NCI-H1048 (cell line): ENCODE measurements around the gene URB2.
"Not testable (repeated sequence)": the region's sequence is repeated elsewhere in the genome, so short reads cannot be mapped to it uniquely, and the experiment has no call there.

Experiments used
- DNase-seq: peaks from one replicate; lab custom pipeline; 2025; lab: John Stamatoyannopoulos, UW

Gene URB2

GRCh38 chr1:229625915-229626831, at the start of gene URB2, which contains the start of gene TAF5L:
TSS of gene URB2 (plus strand) at chr1:229626247. CDS start at chr1:229627634, 1,387 bp downstream.
TSS of gene TAF5L (minus strand) at chr1:229626122. CDS start at chr1:229614482, 11,640 bp downstream.
- DNase-seq: peak; percentile 86

DNA sequence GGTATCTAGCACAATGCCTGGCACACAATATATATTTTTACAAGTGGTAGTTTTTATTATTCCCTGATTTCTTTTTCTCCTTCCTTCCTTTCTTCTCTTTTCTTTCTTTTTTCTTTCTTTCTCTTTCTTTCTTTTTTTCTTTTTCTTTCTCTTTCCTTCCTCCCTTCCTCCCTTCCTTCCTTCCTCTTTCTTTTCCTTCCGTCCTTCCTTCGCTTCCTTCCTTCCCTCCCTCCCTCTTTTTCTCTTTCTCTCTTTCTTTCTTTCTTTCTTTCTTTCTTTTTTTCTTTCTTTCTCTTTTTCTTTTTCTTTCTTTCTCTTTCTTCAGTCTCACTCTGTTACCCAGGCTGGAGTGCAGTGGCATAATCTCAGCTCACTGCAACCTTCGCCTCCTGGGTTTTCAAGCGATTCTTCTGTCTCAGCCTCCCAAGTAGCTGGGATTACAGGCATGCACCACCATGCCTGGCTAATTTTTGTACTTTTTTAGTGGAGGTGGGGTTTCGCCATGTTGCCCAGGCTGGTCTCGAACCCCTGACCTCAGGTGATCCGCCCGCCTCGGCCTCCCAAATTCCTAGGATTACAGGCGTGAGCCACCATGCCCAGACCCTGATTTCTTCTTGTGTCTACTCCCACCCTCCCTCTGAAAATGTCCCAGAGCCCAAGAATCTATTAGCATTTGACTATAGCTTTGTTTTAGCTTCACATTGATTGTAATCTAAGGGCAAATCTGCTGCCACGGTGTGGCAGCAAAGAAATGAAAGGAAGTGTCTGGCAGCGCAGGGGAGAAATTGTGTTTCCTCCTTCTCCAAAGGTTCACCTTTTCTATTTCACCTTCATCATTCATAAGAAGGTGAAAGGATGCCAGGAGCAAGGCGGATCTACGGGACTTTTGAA, 47.6 kb upstream of the URB2 start:
- no peak for DNase-seq

- no peak for DNase-seq
Measured at GRCh38 chr1:229579059-229579673, 46.9 kb upstream of the URB2 start.

- DNase-seq: no peak
Measured at GRCh38 chr1:229581485-229581884, 44.6 kb upstream of the URB2 start.

DNA sequence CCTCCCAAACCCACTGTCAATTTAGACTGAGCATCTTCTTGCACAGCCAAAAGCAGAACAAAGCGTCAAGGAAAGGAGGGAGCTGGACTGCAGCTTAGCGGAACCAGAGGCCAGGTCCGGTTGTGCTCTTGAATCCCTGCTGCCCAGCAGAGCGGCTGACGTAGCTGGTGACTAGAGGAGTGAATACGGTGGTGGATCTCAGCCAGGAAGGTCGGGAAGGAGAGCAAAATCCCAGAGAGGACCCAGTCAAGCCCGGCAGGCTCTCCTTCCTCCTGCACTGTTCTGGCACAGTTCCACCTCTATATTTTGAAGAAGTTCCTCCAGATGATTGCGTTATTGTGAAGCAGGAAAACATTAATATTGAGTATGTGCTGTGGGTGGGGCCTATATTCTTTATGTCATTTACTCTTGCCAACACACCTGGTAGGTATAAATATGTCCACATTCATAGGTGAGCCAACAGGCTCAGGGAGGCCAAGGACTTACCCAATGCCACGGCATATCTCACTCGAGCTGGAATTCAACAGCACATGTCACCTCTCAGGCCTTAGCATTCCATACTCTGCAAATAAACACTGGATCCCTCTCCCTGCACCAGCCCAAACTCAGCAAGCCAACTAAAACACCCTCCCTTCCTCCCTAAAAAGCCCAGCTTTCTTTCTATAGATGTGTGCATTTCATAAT, 43.9 kb upstream of the URB2 start:
- DNase-seq: no peak

DNA sequence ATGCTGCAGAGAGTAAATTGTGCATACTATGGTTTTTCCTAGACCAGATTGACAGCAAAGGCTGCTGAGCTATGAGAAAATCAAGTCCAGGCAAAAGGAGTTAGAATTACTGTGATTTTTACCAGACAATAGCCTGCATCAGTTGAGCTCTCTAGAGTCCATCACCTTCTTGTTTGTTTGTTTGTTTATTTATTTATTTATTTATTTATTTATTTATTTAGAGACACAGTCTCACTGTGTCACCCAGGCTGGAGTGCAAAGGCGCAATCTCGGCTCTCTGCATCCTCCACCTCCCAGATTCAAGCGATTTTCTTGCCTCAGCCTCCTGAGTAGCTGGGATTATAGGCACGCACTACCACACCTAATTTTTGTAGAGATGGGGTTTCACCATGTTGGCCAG, 43.3 kb upstream of the URB2 start:
- DNase-seq: no peak

- DNase-seq: no peak
Measured at GRCh38 chr1:229585338-229585737, 40.7 kb upstream of the URB2 start.

GRCh38 chr1:229590119-229590518, 35.9 kb upstream of the URB2 start:
- DNase-seq: no peak

GRCh38 chr1:229593800-229594199, 32.2 kb upstream of the URB2 start:
- DNase-seq: no peak

DNA sequence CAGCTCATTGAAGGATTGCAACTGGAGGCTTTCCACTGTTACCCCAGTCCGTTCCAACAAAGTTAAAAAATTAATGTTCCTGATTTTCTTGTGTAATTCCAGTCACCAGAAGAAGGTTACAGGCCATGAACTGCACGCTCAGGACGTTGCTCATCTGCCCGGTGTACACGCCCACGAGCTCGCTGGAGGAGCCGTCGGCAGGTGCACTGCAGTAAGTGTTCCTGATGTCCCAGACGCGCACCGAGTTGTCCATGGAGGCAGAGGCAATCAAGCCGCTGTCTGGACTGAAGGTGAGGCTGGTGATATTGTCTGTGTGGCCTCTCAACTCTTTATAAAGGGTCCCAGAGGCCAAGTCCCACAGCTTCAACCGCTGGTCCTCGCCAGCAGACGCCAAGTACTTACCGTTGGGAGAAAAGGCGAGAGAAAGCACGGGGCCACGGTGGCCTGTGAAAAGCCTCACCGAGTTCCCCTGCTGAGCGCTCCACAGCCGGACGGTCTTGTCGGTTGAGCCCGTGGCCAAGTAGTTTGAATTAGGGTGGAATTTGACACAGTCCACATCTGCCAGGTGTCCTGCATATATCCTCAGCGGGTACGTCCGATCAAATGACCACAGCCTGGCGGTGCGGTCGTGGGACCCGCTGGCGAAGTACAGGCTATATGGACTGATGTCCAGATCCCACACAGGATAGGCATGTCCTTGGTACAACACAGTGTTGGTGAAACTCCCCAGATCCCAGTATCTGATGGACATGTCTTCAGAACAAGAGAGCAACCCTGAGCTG, 31.6 kb upstream of the URB2 start:
- DNase-seq: no peak

DNA sequence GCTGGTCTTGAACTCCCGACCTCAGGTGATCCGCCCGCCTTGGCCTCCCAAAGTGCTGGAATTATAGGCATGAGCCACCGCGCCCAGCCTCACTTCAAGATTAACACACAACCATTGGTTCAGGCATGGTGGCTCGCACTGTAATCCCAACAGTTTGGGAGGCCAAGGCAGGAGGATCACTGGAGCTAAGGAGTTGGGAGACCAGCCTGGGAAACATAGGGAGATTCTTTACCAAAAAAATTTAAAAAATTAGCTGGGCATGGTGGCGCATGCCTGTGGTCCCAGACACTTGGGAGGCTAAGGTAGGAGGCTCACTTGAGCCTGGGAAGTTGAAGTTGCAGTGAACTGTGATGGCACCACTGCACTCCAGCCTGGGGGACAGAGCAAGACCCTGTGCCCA, 30.2 kb upstream of the URB2 start:
- not testable (repeated sequence) for DNase-seq

DNA sequence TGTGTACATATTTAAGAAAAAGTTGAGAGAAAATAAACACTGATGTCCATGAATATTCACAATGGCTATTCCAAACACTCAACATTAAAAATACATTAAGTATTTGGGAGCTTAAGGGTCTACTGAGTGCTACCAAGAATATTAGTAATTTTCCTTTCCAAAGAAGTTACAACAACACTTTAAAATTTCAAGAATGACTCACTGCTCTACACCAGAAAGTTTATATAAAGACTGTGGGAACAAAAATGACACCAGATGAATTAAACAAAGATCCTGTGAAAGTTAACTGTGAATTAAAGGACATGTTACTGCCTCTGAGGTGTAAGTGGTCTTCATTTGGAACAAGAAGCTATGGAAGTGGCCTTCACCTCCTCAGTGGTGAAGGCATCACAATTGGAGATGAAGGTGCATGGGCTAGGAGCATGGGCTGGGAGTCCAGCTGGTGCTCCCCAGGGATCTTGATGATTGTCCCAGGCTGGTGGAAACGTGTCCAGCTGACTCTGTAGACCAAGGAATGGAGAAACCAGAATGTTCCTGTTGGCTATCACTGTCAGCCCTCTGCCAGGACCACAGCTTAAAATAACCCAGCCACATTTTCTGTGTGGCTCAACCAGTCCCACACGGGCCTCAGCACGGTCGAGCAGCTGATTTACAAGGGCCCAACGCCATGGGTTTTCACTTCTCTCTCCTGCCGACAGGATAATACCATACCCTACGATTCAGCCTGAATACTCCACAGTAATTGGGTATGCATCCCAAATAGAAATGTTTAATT, 28.9 kb upstream of the URB2 start:
- no peak for DNase-seq

DNA sequence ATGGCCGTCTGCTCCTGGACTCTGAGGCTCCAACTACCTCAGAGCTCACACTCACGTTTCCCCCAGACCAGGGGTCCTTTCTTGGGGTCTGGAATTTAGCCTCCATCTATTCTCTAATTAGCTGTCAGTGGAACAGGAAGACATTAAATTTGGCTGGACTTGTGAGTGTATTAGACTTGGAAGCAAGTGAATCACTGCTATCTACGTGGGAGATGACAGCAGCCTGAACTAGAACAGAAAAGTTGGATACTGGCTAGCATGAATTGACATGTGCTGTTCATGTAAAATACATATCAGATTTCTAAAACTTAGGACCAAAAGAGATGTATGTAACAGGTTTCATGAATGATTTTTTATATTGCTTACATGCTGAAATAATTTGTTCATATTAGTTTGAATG, 28.2 kb upstream of the URB2 start:
- no peak for DNase-seq

- DNase-seq: no peak
Measured at GRCh38 chr1:229599218-229599954, 26.7 kb upstream of the URB2 start.

- no peak for DNase-seq
Measured at GRCh38 chr1:229600229-229600628, 25.8 kb upstream of the URB2 start.

GRCh38 chr1:229603371-229604005, 22.6 kb upstream of the URB2 start:
- DNase-seq: no peak

DNA sequence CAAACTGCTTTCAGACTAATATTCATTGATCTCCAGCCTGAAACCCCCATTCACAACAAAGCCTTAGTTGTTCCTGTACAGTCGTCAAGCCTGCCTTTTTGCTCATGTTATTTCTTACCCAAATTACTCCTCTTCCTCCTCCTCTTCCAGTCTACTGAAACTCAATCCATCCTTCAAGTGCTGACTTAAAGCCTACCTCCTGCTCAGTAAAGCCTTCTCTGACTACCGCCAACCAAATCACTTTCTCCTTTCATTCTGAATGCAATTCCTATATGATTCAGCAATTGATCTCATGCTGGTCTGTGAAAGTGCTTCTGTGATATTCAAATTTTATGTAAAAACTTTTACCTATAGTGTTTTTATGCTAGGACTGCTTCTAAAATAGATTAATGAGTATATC, 18.7 kb upstream of the URB2 start:
- DNase-seq: no peak

- no peak for DNase-seq
Measured at GRCh38 chr1:229608590-229608989, 17.5 kb upstream of the URB2 start.

GRCh38 chr1:229613938-229614337, 12.1 kb upstream of the URB2 start:
- no peak for DNase-seq
